Tibial artery (tissue), 4 donors: ENCODE data around the gene MPDZ.

Experiments used
- DNase-seq, 2 donors: peaks; one replicate each; pipeline ENCODE4 v3.0.0-alpha.2; 2019
- H3K27ac ChIP-seq, 2 donors: fragments of 200-600 bp; sonication (generic) in 1 of 2; 1 replicate in 1 of 2; 2 replicates in 1 of 2; pipeline ENCODE4 v1.5.1; 2018 to 2019; ENCODE audit warnings: mild to moderate bottlenecking in 1 of 2
- H3K27me3 ChIP-seq, 2 donors: fragments of 200-600 bp; sonication (generic) in 1 of 2; one replicate each; pipeline versions ENCODE4 v1.5.1 to v1.6.0; 2016 to 2019
- H3K36me3 ChIP-seq, 3 donors: fragments of 200-600 bp; sonication (generic) in 2 of 3; one replicate each; pipeline ENCODE4 v1.5.1; 2016 to 2019; ENCODE audit warnings: mild to moderate bottlenecking in 2 of 3
- H3K4me1 ChIP-seq, 4 donors: fragments of 200-600 bp; sonication (generic) in 2 of 4; 1 replicate in 3 of 4; 2 replicates in 1 of 4; pipeline ENCODE4 v1.5.1; 2016 to 2019
- H3K4me3 ChIP-seq, 2 donors: fragments of 200-600 bp; sonication (generic) in 1 of 2; 1 replicate in 1 of 2; 2 replicates in 1 of 2; pipeline ENCODE4 v1.5.1; 2018 to 2019; ENCODE audit warnings: mild to moderate bottlenecking in 2 of 2
- H3K9me3 ChIP-seq, 3 donors: fragments of 200-600 bp; sonication (generic) in 1 of 3; one replicate each; pipeline ENCODE4 v1.5.1; 2016 to 2019
- intact Hi-C: fragments of 100-400 bp; cut with DNase I; formaldehyde crosslinking; loops from one replicate; pipeline ENCODE4 v1.15.0; 2023; ENCODE audit warnings: low total_unique reads
- TF ChIP-seq, protein P1 (sequence below), 2 experiments: fragments of 200-600 bp in 1 of 2; fragments of 450-650 bp in 1 of 2; IDR thresholded peaks; one replicate each; pipeline ENCODE4 v1.5.1; 2017 to 2019; ENCODE audit warnings: antibody characterized with exemption in 2 of 2, mild to moderate bottlenecking in 1 of 2, moderate library complexity in 1 of 2

MPDZ gene, protein sequence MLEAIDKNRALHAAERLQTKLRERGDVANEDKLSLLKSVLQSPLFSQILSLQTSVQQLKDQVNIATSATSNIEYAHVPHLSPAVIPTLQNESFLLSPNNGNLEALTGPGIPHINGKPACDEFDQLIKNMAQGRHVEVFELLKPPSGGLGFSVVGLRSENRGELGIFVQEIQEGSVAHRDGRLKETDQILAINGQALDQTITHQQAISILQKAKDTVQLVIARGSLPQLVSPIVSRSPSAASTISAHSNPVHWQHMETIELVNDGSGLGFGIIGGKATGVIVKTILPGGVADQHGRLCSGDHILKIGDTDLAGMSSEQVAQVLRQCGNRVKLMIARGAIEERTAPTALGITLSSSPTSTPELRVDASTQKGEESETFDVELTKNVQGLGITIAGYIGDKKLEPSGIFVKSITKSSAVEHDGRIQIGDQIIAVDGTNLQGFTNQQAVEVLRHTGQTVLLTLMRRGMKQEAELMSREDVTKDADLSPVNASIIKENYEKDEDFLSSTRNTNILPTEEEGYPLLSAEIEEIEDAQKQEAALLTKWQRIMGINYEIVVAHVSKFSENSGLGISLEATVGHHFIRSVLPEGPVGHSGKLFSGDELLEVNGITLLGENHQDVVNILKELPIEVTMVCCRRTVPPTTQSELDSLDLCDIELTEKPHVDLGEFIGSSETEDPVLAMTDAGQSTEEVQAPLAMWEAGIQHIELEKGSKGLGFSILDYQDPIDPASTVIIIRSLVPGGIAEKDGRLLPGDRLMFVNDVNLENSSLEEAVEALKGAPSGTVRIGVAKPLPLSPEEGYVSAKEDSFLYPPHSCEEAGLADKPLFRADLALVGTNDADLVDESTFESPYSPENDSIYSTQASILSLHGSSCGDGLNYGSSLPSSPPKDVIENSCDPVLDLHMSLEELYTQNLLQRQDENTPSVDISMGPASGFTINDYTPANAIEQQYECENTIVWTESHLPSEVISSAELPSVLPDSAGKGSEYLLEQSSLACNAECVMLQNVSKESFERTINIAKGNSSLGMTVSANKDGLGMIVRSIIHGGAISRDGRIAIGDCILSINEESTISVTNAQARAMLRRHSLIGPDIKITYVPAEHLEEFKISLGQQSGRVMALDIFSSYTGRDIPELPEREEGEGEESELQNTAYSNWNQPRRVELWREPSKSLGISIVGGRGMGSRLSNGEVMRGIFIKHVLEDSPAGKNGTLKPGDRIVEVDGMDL (N-terminal part only)

DNA sequence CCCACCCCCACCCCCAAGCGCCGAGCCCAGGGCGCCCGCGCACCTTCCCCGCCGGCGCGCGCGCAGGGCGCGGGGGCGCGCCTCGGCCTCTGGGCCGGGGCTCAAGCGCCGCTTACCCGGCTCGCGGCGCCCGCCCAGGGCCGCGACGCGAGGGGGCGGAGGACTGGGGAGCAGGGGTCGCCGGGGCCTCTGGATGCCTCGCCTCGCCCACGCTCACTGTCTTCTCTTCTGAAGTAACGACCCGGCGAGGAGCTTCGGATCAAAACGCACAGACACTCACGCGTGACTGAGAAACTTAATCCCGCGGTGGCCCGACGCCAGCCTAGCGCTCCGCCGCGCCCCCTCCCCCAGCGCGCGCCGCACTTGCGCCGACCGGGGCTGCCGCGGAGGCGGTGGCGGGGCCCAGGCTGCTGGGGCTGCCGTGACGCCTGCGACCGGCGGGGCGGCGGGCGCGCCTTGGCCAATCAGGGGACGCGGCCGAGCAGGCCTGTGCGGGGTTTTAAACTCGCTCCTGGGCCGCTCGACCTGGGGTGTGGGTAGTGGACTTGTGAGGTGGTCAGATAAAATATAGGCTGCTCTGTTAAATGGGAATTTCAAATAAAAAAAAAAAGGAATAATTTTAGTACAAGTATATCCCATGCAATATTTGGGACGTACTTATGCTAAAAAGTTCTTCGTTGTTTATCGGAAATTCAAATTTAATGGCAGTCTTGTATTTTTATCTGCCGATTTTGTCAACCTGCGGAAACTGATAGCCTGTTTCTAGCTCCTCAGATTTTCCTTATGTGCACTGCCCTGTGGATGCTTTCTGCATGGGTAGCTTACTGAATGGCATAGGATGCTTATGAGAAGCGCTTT, at the start of gene MPDZ:
Gene MPDZ, minus strand, starts transcription at position 409 of the 858 bp plus-strand sequence. CDS start 29,377 bp downstream, outside the sequence.
- H3K27me3 ChIP-seq: no peaks in the 10 kb centered on the region
- H3K36me3 ChIP-seq: no peaks in the 10 kb centered on the region
- H3K4me3 ChIP-seq: peak within 1 kb of the TSS; percentile 78 to 89
- intact Hi-C loops: loop anchor here (10.0 kb wide), 1 partner anchor 65 kb away; no protein-coding TSS in a partner anchor
- peak within 1 kb of the TSS; percentile 95 to 98 for H3K27ac ChIP-seq
- TF ChIP-seq, protein P1, sequence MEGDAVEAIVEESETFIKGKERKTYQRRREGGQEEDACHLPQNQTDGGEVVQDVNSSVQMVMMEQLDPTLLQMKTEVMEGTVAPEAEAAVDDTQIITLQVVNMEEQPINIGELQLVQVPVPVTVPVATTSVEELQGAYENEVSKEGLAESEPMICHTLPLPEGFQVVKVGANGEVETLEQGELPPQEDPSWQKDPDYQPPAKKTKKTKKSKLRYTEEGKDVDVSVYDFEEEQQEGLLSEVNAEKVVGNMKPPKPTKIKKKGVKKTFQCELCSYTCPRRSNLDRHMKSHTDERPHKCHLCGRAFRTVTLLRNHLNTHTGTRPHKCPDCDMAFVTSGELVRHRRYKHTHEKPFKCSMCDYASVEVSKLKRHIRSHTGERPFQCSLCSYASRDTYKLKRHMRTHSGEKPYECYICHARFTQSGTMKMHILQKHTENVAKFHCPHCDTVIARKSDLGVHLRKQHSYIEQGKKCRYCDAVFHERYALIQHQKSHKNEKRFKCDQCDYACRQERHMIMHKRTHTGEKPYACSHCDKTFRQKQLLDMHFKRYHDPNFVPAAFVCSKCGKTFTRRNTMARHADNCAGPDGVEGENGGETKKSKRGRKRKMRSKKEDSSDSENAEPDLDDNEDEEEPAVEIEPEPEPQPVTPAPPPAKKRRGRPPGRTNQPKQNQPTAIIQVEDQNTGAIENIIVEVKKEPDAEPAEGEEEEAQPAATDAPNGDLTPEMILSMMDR (IDR thresholded peaks at IDR 0.05): peak in 1 of 2 experiments; percentile 26
- no peaks in the 10 kb centered on the region for H3K9me3 ChIP-seq
- H3K4me1 ChIP-seq: peaks cover 0 to 36% (median 20%) of the 10 kb centered on the region in 4 donors
- peak; percentile 38 to 80 for DNase-seq

DNA sequence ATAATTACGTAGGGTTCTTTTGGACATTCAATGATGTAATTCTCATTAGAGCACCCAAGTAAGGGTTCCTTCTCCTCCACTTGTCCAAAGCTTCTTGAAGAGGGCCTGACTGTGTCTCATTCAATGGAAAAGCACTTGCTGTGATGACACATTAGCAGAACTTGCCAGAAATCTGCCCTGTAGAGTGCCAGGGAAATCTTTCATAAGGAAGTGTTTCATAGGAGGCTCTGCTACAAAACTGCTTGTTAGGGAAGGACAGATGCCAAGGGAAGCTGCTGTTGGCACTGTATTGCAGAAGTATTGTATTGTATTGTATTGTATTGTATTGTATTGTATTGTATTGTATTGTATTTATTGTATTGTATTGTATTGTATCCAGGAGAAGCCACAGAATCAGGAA, 45.5 kb upstream of the MPDZ start:
- Histone ChIP-seq H3K27ac (no peak overlapping the region), H3K36me3 (no peaks in the 10 kb centered on the region), H3K27me3 (no peaks in the 10 kb centered on the region), H3K4me1 (no peaks in the 10 kb centered on the region), H3K4me3 (no peak overlapping the region), H3K9me3 (no peaks in the 10 kb centered on the region)
- TF ChIP-seq, protein P1 (IDR thresholded peaks at IDR 0.05): no peak
- DNase-seq: no peak
- intact Hi-C loops: no loop called here

DNA sequence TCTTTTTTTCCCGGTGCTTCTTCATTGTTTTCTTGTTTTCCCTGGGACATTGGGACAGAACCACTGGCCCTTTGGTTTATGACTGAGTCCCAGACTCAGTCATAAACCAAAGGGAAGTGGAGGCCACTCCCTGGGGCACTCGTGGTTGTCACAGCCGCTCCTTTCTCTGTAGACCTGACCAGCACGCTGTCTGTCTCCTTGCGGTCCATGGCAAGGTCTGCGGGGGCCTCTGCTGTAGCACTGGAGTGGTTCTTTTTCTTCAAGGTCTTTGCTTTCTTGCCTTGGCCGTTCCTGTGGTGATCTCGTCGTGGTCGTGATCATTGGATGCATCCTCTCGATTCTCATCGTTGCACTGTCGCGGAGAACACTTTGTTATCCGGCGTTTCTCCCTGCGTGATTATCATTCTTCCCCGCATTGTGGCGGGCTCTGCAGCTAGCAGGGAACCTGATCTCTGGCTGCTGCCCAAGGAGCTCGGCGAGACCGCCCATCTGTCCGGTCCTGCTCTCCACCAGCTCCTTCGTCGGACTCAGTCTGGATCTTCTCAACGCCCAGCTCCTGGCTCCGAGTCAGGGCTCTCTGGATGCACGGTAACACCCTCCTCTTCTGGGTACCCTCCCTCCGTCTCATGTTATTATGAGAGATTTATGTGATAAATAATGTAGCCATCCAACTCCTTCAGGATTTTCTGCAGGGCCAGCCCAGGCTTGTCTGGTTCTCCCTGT, 43.5 kb upstream of the MPDZ start:
- H3K9me3 ChIP-seq: peaks cover 0 to 7% (median 0%) of the 10 kb centered on the region in 3 donors
- no peak overlapping the region for H3K27ac ChIP-seq
- no peaks in the 10 kb centered on the region for H3K27me3 ChIP-seq
- intact Hi-C loops: no loop called here
- H3K36me3 ChIP-seq: no peaks in the 10 kb centered on the region
- TF ChIP-seq, protein P1 (IDR thresholded peaks at IDR 0.05): no peak
- DNase-seq: no peak
- no peaks in the 10 kb centered on the region for H3K4me1 ChIP-seq
- H3K4me3 ChIP-seq: no peak overlapping the region

DNA sequence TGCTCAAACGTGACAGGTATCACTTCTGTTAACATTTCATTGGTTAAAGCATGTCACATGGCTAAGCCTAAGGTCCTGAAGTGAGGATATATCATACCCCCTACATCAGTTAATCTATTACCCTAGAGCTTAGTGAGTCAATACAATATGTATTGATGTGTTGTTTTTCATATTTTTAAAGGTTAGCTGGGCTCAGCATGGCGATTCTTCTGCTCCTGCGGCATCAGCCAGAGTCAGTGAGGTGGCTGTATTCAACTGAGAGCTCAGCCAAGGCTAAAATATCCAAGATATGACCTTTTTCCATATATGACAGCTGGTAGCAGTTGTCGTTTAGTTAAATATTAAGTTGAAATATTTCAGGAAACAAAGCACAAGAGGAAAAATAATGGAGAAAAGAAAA, 38.5 kb upstream of the MPDZ start:
- Histone ChIP-seq H3K36me3 (no peaks in the 10 kb centered on the region), H3K9me3 (peaks cover 0 to 10% (median 0%) of the 10 kb centered on the region in 3 donors), H3K4me1 (no peaks in the 10 kb centered on the region), H3K27me3 (no peaks in the 10 kb centered on the region), H3K27ac (no peak overlapping the region), H3K4me3 (no peak overlapping the region)
- TF ChIP-seq, protein P1 (IDR thresholded peaks at IDR 0.05): no peak
- no peak for DNase-seq
- intact Hi-C loops: no loop called here
